GM23338 (cell line): ENCODE measurements around the gene FHL1. TPM values are rescaled to one million over a fixed set of nuclear protein-coding genes. Genes with fewer than 3 reads are reported as not detected.

ENCODE experiments used
- ATAC-seq: fragments of 200-7000 bp; cut with Tn5 transposase; 3 replicates; pipeline ENCODE4 v1.9.1; 2020
- DNase-seq: peaks from one replicate; pipeline ENCODE4 v3.0.0-alpha.2; 2015; ENCODE audit warnings: low spot score
- H2AFZ ChIP-seq: fragments of 200-600 bp; sonication (generic); 2 replicates; pipeline ENCODE4 v1.8.0; 2016; ENCODE audit warnings: antibody characterized with exemption, mild to moderate bottlenecking, moderate library complexity
- H3F3A ChIP-seq: fragments of 200-600 bp; sonication (generic); replicated peaks from 2 replicates; pipeline ENCODE4 v1.8.0; 2017; ENCODE audit warnings: antibody characterized with exemption, mixed run types, low read depth
- H3K27ac ChIP-seq: fragments of 200-600 bp; sonication (generic); 2 replicates; pipeline ENCODE4 v1.6.1; 2016; ENCODE audit warnings: low read depth
- H3K27me3 ChIP-seq: fragments of 200-600 bp; sonication (generic); 2 replicates; pipeline ENCODE4 v1.8.0; 2016; ENCODE audit warnings: mild to moderate bottlenecking, mixed run types, moderate library complexity; ENCODE audit not compliant: insufficient read depth
- H3K36me3 ChIP-seq: fragments of 200-600 bp; sonication (generic); 2 replicates; pipeline ENCODE4 v1.8.0; 2016; ENCODE audit warnings: mild to moderate bottlenecking; ENCODE audit not compliant: insufficient read depth
- H3K4me1 ChIP-seq: fragments of 200-600 bp; sonication (generic); 2 replicates; pipeline ENCODE4 v1.8.0; 2016; ENCODE audit warnings: mild to moderate bottlenecking, moderate library complexity; ENCODE audit not compliant: insufficient read depth
- H3K4me2 ChIP-seq: fragments of 200-600 bp; sonication (generic); 2 replicates; pipeline ENCODE4 v1.7.1; 2017; ENCODE audit warnings: mixed run types
- H3K4me3 ChIP-seq: fragments of 200-600 bp; sonication (generic); 2 replicates; pipeline ENCODE4 v1.6.1; 2016; ENCODE audit warnings: mixed run types
- H3K79me2 ChIP-seq: fragments of 200-600 bp; sonication (generic); replicated peaks from 2 replicates; pipeline ENCODE4 v1.8.0; 2017; ENCODE audit warnings: mild to moderate bottlenecking; ENCODE audit not compliant: insufficient read depth
- H3K9me2 ChIP-seq: fragments of 200-600 bp; sonication (generic); 2 replicates; pipeline ENCODE4 v1.8.0; 2017; ENCODE audit not compliant: insufficient read depth
- H4K20me1 ChIP-seq: fragments of 200-600 bp; sonication (generic); replicated peaks from 2 replicates; pipeline ENCODE4 v1.8.0; 2017; ENCODE audit warnings: mild to moderate bottlenecking; ENCODE audit not compliant: insufficient read depth
- H3K27ac Mint-ChIP-seq: 2 replicates; pipeline ENCODE4 v1.8.0; 2020; ENCODE audit warnings: inconsistent platforms, mild to moderate bottlenecking, moderate library complexity, mixed read lengths
- H3K27me3 Mint-ChIP-seq: 3 replicates; pipeline ENCODE4 v1.8.0; 2022; ENCODE audit warnings: low read depth, mild to moderate bottlenecking, moderate library complexity, mixed read lengths, inconsistent platforms; ENCODE audit not compliant: insufficient read depth, poor library complexity
- H3K36me3 Mint-ChIP-seq: 3 replicates; pipeline ENCODE4 v1.8.0; 2021; ENCODE audit warnings: low read depth, mild to moderate bottlenecking, inconsistent platforms, moderate library complexity, mixed read lengths
- H3K4me1 Mint-ChIP-seq: 3 replicates; pipeline ENCODE4 v1.8.0; 2020; ENCODE audit warnings: mild to moderate bottlenecking, inconsistent platforms, mixed read lengths
- H3K4me3 Mint-ChIP-seq: 3 replicates; pipeline ENCODE4 v1.8.0; 2021; ENCODE audit warnings: moderate library complexity, mild to moderate bottlenecking, inconsistent platforms, mixed read lengths
- H3K9me3 Mint-ChIP-seq: 3 replicates; pipeline ENCODE4 v1.8.0; 2020; ENCODE audit warnings: moderate library complexity, mild to moderate bottlenecking, inconsistent platforms, mixed read lengths
- CTCF ChIP-seq, 2 experiments: fragments of 200-600 bp in 1 of 2; sonication (generic) in 1 of 2; conservative IDR thresholded peaks; 2 replicates each; pipeline versions ENCODE4 v1.5.1 to v1.6.1; 2016 to 2017; ENCODE audit warnings: antibody characterized with exemption in 2 of 2, low read depth in 2 of 2, mild to moderate bottlenecking in 2 of 2, moderate library complexity in 1 of 2
- EZH2 ChIP-seq: fragments of 200-600 bp; sonication (generic); IDR thresholded peaks from one replicate; pipeline ENCODE4 v1.8.0; 2017; ENCODE audit warnings: antibody characterized with exemption, mild to moderate bottlenecking, low read depth; ENCODE audit not compliant: unreplicated experiment
- EZH2phosphoT487 ChIP-seq: fragments of 200-600 bp; sonication (generic); IDR thresholded peaks from one replicate; pipeline ENCODE4 v1.8.1; 2018; ENCODE audit warnings: antibody characterized with exemption; ENCODE audit not compliant: unreplicated experiment
- JUNB ChIP-seq: IDR thresholded peaks from one replicate; pipeline ENCODE4 v1.6.1; 2016; ENCODE audit warnings: antibody characterized with exemption; ENCODE audit not compliant: unreplicated experiment
- POLR2AphosphoS5 ChIP-seq: IDR thresholded peaks from 2 replicates; pipeline ENCODE4 v1.6.1; 2016; ENCODE audit warnings: antibody characterized with exemption, low read depth
- REST ChIP-seq: IDR thresholded peaks from one replicate; pipeline ENCODE4 v1.6.1; 2018; ENCODE audit warnings: antibody characterized with exemption; ENCODE audit not compliant: unreplicated experiment
- ZNF114 ChIP-seq: fragments of 250-450 bp; sonication (Bioruptor Pico); IDR thresholded peaks from 2 replicates; pipeline ENCODE4 v1.5.0; 2020; ENCODE audit warnings: mild to moderate bottlenecking, moderate library complexity
- ZNF331 ChIP-seq: fragments of 250-450 bp; sonication (Bioruptor Pico); IDR thresholded peaks from 2 replicates; pipeline ENCODE4 v1.5.0; 2020; ENCODE audit warnings: low read depth, mild to moderate bottlenecking, moderate library complexity
- polyA plus RNA-seq: library from polyadenylated mRNA; unstranded; fragments of >200 nt; fragmentation: Nextera tagmentation; extraction: Ambion mirVana; gene quantifications from 2 replicates; pipeline ENCODE4 v1.2.1, GENCODE V29; 2016
- total RNA-seq: library from RNA; depleted of rRNA; stranded (reverse); fragments of >200 nt; shearing (Covaris generic); gene quantifications from 2 replicates; pipeline ENCODE4 v1.2.3, GENCODE V29; 2014
- TF ChIP-seq, protein P1 (sequence below): fragments of 250-450 bp; sonication (Bioruptor Pico); IDR thresholded peaks from 2 replicates; pipeline ENCODE4 v1.5.0; 2020; ENCODE audit warnings: mild to moderate bottlenecking, moderate library complexity

The FHL1 gene
- total and polyA plus RNA-seq, 2 experiments from 2014 or later: 47.9 to 60.4 TPM

DNA sequence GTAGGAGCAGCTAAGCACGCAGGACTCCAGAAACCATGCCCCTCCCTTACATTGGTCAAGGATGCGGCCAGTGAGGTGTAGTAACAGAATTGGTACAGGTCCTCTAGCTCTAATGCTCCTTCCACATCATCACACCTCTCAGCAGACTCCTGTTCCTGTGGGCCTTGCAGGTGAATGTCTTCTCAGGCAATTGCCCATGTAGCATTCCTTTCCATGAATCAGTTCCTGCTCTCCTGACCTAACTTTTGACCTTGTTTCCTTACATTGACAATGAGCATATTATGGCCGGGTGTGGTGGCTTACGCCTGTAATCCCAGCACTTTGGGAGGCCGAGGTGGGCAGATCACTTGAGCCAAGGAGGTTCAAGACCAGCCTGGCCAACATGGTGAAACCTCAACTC lies 72.6 kb downstream of the FHL1 start:
- no peaks in the 10 kb centered on the region for H3K9me2 ChIP-seq
- no peak overlapping the region for H2AFZ ChIP-seq
- H3K27me3 ChIP-seq: no peaks in the 10 kb centered on the region
- H3K27ac ChIP-seq: no peak overlapping the region
- no peaks in the 10 kb centered on the region for H3F3A ChIP-seq
- Mint-ChIP-seq H3K36me3 (peaks cover 36% of the 10 kb centered on the region), H3K27me3 (no peaks in the 10 kb centered on the region), H3K27ac (no peak overlapping the region), H3K4me1 (no peaks in the 10 kb centered on the region), H3K4me3 (no peak overlapping the region), H3K9me3 (no peaks in the 10 kb centered on the region)
- TF ChIP-seq REST: no peak
- TF ChIP-seq POLR2AphosphoS5: no peak
- TF ChIP-seq JUNB: no peak
- no peak for TF ChIP-seq ZNF114 (CRISPR knock-in tag)
- TF ChIP-seq CTCF (conservative IDR thresholded peaks at IDR 0.05; ENCODE audit: low read depth in 2 of 2): no peak
- TF ChIP-seq EZH2phosphoT487: no peak
- no peak for TF ChIP-seq ZNF331 (CRISPR knock-in tag)
- no peak for DNase-seq
- H4K20me1 ChIP-seq: no peaks in the 10 kb centered on the region
- H3K79me2 ChIP-seq: no peaks in the 10 kb centered on the region
- H3K4me2 ChIP-seq: no peak overlapping the region
- ATAC-seq: no peak
- no peaks in the 10 kb centered on the region for H3K36me3 ChIP-seq
- no peak overlapping the region for H3K4me3 ChIP-seq
- no peaks in the 10 kb centered on the region for H3K4me1 ChIP-seq

DNA sequence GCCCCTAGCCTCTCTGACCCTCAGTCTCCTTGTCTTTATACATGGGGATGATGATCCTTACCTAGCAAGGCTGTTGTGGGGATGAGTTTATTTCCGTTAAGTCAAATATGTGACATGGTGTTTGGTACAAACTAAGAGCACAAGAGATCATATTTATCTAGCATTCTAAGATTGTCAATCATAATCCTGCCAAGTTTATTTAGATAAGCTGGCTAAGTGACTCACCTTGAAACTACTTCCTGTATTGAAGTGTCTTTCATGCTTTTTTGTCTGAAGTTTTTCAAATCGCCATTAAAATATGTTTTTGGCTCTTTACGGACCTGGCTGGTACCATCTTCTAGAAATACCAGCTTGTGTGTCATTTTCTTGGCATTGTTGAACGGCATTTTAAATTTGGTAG lies 73.2 kb downstream of the FHL1 start:
- Histone ChIP-seq H3F3A (no peaks in the 10 kb centered on the region), H3K4me1 (no peaks in the 10 kb centered on the region), H3K4me3 (no peak overlapping the region), H3K4me2 (no peak overlapping the region), H3K79me2 (no peaks in the 10 kb centered on the region), H3K36me3 (no peaks in the 10 kb centered on the region), H3K9me2 (no peaks in the 10 kb centered on the region), H4K20me1 (no peaks in the 10 kb centered on the region), H3K27ac (no peak overlapping the region), H3K27me3 (no peaks in the 10 kb centered on the region), H2AFZ (no peak overlapping the region)
- H3K27me3 Mint-ChIP-seq: peaks cover 1% of the 10 kb centered on the region
- H3K27ac Mint-ChIP-seq: no peak overlapping the region
- no peaks in the 10 kb centered on the region for H3K4me1 Mint-ChIP-seq
- H3K36me3 Mint-ChIP-seq: peaks cover 40% of the 10 kb centered on the region
- ATAC-seq: no peak
- no peak overlapping the region for H3K4me3 Mint-ChIP-seq
- no peaks in the 10 kb centered on the region for H3K9me3 Mint-ChIP-seq
- no peak for DNase-seq
- TF ChIP-seq EZH2 (no peak), JUNB (no peak)
- TF ChIP-seq, protein P1, sequence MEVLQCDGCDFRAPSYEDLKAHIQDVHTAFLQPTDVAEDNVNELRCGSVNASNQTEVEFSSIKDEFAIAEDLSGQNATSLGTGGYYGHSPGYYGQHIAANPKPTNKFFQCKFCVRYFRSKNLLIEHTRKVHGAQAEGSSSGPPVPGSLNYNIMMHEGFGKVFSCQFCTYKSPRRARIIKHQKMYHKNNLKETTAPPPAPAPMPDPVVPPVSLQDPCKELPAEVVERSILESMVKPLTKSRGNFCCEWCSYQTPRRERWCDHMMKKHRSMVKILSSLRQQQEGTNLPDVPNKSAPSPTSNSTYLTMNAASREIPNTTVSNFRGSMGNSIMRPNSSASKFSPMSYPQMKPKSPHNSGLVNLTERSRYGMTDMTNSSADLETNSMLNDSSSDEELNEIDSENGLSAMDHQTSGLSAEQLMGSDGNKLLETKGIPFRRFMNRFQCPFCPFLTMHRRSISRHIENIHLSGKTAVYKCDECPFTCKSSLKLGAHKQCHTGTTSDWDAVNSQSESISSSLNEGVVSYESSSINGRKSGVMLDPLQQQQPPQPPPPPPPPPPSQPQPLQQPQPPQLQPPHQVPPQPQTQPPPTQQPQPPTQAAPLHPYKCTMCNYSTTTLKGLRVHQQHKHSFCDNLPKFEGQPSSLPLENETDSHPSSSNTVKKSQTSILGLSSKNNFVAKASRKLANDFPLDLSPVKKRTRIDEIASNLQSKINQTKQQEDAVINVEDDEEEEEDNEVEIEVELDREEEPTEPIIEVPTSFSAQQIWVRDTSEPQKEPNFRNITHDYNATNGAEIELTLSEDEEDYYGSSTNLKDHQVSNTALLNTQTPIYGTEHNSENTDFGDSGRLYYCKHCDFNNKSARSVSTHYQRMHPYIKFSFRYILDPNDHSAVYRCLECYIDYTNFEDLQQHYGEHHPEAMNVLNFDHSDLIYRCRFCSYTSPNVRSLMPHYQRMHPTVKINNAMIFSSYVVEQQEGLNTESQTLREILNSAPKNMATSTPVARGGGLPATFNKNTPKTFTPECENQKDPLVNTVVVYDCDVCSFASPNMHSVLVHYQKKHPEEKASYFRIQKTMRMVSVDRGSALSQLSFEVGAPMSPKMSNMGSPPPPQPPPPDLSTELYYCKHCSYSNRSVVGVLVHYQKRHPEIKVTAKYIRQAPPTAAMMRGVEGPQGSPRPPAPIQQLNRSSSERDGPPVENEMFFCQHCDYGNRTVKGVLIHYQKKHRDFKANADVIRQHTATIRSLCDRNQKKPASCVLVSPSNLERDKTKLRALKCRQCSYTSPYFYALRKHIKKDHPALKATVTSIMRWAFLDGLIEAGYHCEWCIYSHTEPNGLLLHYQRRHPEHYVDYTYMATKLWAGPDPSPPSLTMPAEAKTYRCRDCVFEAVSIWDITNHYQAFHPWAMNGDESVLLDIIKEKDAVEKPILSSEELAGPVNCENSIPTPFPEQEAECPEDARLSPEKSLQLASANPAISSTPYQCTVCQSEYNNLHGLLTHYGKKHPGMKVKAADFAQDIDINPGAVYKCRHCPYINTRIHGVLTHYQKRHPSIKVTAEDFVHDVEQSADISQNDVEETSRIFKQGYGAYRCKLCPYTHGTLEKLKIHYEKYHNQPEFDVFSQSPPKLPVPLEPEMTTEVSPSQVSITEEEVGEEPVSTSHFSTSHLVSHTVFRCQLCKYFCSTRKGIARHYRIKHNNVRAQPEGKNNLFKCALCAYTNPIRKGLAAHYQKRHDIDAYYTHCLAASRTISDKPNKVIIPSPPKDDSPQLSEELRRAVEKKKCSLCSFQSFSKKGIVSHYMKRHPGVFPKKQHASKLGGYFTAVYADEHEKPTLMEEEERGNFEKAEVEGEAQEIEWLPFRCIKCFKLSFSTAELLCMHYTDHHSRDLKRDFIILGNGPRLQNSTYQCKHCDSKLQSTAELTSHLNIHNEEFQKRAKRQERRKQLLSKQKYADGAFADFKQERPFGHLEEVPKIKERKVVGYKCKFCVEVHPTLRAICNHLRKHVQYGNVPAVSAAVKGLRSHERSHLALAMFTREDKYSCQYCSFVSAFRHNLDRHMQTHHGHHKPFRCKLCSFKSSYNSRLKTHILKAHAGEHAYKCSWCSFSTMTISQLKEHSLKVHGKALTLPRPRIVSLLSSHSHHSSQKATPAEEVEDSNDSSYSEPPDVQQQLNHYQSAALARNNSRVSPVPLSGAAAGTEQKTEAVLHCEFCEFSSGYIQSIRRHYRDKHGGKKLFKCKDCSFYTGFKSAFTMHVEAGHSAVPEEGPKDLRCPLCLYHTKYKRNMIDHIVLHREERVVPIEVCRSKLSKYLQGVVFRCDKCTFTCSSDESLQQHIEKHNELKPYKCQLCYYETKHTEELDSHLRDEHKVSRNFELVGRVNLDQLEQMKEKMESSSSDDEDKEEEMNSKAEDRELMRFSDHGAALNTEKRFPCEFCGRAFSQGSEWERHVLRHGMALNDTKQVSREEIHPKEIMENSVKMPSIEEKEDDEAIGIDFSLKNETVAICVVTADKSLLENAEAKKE (CRISPR knock-in tag): no peak
